ENCODE results near the gene SNX25.

DNA sequence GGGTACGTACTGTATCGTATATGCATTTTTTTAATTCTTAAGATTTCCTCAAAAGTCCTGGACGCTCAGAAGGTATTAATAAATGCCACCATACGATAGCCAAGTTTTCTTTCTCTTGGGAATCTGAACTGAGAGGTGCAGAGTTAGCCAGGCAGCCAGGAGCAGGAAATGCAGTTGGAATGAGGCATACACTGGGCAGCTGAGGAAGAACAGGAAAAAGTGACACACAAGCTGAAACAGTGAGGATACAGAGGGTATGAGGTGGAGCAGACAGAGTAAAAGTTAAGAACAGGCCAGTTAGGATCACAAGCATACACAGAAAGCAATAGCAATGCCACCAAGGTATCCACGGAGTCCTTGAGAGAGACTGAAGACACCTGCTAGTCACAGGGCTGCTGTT is 203.0 kb downstream of the SNX25 start:
- TF ChIP-seq SIN3A (IDR thresholded peaks at IDR 0.05; ENCODE audit: borderline replicate concordance, insufficient read depth, low read depth, low read length) (no peak), TCF7L2 (IDR thresholded peaks at IDR 0.05; ENCODE audit: low read depth, low read length) (no peak), POLR2AphosphoS5 (IDR thresholded peaks at IDR 0.05; ENCODE audit: low read depth, low read length) (no peak), CTCF (IDR thresholded peaks at IDR 0.05) (no peak)
